AG10803 (cell line): ENCODE results near the gene TSN.

Experiments
- DNase-seq: peaks from one replicate; pipeline ENCODE4 v3.0.0; 2010; ENCODE audit warnings: low read depth
- H3K4me3 ChIP-seq: 2 replicates; pipeline ENCODE4 v1.5.1; 2011; ENCODE audit warnings: mild to moderate bottlenecking, low read length, control low read depth
- TF ChIP-seq, protein P1 (sequence below): conservative IDR thresholded peaks from 2 replicates; pipeline ENCODE4 v1.5.1; 2011; ENCODE audit warnings: mild to moderate bottlenecking, low read length, control low read depth, inconsistent platforms

The TSN gene

DNA sequence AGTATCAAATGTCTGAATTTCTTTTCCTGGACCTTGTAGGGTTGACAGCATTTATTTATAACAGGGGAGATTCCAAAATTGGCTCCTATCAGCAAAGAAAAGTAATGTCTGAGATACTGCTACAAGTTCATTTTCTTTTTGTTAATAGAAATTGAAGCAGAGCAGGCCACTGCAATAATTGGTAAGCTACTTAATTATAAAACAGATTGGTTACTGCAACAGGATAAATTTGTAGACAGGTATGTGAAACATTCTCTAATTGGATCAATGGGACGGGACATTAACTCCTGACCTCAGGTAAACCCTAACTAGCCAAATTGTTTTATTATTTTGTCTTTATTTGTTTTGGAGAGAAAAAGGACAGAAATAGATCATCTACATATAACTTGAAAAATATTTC is 39.3 kb upstream of the TSN start:
- no peak overlapping the region for H3K4me3 ChIP-seq
- TF ChIP-seq, protein P1, sequence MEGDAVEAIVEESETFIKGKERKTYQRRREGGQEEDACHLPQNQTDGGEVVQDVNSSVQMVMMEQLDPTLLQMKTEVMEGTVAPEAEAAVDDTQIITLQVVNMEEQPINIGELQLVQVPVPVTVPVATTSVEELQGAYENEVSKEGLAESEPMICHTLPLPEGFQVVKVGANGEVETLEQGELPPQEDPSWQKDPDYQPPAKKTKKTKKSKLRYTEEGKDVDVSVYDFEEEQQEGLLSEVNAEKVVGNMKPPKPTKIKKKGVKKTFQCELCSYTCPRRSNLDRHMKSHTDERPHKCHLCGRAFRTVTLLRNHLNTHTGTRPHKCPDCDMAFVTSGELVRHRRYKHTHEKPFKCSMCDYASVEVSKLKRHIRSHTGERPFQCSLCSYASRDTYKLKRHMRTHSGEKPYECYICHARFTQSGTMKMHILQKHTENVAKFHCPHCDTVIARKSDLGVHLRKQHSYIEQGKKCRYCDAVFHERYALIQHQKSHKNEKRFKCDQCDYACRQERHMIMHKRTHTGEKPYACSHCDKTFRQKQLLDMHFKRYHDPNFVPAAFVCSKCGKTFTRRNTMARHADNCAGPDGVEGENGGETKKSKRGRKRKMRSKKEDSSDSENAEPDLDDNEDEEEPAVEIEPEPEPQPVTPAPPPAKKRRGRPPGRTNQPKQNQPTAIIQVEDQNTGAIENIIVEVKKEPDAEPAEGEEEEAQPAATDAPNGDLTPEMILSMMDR, result no peak
- DNase-seq, result no peak

DNA sequence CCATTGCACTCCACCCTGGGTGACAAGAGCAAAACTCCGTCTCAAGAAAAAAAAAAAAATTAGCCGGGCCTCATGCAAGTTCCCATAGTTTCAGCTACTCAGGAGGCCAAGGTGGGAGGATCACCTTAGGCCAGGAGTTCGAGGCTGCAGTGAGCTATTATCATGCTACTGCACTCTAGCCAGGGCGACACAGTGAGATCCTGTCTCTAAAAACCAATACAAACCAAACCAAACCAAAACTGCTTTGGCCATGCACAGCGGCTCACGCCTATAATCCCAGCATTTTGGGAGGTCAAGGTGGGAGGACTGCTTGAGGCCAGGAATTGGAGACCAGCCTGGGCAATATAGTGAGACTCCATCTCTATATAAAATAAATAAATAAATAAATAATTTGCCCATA is 37.9 kb upstream of the TSN start:
- TF ChIP-seq, protein P1, result no peak
- no peak overlapping the region for H3K4me3 ChIP-seq
- no peak for DNase-seq

DNA sequence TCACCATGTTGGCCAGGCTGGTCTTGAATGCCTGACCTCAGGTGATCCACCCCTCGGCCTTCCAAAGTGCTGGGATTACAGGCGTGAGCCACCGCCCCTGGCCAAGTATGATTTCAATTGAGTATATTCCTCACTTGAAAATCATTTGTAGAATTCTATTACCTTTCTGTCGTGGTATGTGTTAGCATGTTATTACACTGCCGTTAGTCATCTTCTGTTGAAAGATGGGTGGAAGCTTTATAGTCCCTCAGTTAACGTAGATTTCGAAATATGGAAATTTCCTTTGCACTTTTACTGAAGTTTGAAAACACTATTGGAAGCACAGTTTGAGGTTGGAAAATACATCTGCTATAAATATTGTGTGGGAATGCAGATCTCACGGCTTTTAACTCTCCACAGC is 33.5 kb upstream of the TSN start:
- peak; percentile 95 for DNase-seq
- H3K4me3 ChIP-seq, result no peak overlapping the region
- TF ChIP-seq, protein P1, result no peak

DNA sequence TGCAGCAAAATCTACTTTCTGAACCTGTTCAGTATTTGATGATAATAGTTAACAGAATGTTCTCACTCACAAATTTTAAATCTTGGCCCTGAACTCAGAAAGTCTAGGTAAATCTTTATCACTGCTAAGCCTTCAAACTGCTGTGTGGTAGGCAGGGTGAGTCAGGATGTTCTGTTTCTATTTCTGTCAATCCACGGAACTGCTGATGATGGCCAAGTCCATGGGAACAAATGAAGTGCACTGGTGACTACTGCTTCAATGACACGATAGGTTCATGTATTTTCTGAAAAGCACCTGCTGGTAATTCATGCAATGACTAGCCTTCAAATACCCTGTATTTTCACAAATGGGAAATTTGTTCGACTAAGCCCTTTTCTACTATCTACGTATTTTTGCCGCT is 33.0 kb upstream of the TSN start:
- peak; percentile 63 for DNase-seq
- TF ChIP-seq, protein P1, result 0 out of 2 replicates have a peak, but pooled peaks have one; percentile 14
- no peak overlapping the region for H3K4me3 ChIP-seq

DNA sequence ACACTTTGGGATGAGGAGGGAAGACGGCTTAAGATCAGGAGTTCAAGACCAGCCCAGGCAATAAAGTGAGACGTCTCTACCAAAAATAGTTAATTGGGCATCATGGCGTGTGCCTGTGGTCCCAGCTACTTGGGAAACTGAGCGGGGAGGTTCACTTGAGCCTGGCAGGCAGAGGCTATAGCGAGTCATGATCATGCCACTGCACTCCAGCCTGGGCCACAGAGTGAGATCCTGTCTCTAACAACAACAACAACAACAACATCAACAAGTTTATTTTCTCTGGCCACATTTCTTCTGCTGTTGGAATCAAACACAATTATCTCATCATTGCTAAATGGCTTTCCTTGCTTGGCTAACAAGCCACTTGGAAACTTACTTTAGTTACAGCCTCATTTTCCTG is 32.1 kb upstream of the TSN start:
- TF ChIP-seq, protein P1, result no peak
- peak; percentile 24 for DNase-seq
- H3K4me3 ChIP-seq, result no peak overlapping the region

DNA sequence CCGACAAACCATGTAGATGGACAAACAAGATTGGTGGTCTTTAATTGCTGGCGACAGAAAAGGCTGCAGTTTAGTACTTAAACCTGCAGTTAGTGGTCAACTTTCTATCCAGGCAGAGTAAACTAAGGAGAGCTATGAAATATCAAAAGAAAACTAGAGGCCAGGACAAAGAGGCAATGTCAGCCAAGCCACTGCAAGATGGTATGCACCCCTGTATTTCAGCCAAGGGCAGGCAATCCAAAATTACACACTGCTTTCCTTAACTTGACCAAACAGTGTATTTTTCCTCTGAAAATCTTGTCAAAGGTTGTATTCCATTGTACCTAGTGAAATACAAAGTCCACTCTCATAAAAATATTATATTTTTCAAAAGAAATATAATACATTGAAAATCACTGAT is 28.1 kb upstream of the TSN start:
- no peak overlapping the region for H3K4me3 ChIP-seq
- no peak for DNase-seq
- TF ChIP-seq, protein P1, result no peak

DNA sequence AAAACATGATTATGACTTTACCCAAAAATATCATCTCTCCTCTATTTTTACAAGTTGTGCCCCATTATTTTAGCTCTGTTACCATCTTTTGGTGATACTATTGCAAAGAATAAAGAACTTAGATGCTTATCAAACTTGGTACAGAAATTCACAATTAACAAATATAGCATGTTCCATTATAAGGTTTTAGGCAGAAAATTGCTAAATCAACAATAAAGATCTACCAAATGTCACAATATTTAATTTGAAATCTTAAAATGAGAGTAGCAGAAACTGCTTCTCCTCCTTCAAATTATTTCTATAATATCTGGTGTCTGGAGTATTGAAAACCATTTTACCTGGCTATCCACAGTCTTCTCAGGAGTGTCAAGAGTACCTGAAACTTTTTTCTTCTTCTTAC is 27.5 kb upstream of the TSN start:
- TF ChIP-seq, protein P1, result no peak

More for the DNA sequence above, 27.5 kb upstream of the TSN start:
- no peak overlapping the region for H3K4me3 ChIP-seq
- no peak for DNase-seq
